22Rv1 (cell line): Measurements from ENCODE around the gene ZNF217.
A peak's percentile ranks its signal among the peaks of the same experiment; 100 is the strongest.

Experiments used
- ZFX ChIP-seq: fragments of 450-650 bp; IDR thresholded peaks from 2 replicates; pipeline ENCODE4 v1.6.1; 2017; ENCODE audit warnings: antibody characterized with exemption, borderline replicate concordance
- TF ChIP-seq, protein P1 (sequence below): fragments of 450-650 bp; IDR thresholded peaks from 2 replicates; pipeline ENCODE4 v1.5.1; 2017; ENCODE audit warnings: mild to moderate bottlenecking

DNA sequence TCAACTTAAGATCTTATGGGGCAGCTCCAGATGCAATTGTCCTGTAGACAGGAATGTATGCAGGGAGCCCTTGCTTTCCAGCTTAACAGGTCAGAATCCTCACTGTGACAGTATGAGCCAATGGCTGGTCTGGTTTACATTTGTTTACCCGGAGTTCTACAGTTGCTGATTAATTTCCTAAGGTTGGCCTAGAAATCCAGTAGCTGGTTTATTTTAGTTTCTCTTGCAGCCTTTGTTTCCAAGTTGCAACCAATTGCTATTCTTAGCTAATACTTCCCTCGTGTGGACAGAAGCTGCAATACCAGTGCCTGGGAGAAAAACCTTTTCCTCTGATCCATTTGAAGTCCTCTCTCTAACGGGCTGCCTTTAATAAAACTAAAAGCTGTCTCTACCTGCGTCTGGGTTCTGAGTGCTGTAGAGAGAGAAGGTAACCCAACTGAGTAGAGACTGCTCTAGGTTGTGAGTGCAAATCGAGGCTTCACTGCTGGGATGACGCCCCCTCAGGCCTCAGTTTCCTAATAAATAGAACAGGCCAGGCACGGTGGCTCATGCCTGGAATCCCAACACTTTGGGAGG lies 45.9 kb downstream of the ZNF217 start:
- TF ChIP-seq, protein P1, sequence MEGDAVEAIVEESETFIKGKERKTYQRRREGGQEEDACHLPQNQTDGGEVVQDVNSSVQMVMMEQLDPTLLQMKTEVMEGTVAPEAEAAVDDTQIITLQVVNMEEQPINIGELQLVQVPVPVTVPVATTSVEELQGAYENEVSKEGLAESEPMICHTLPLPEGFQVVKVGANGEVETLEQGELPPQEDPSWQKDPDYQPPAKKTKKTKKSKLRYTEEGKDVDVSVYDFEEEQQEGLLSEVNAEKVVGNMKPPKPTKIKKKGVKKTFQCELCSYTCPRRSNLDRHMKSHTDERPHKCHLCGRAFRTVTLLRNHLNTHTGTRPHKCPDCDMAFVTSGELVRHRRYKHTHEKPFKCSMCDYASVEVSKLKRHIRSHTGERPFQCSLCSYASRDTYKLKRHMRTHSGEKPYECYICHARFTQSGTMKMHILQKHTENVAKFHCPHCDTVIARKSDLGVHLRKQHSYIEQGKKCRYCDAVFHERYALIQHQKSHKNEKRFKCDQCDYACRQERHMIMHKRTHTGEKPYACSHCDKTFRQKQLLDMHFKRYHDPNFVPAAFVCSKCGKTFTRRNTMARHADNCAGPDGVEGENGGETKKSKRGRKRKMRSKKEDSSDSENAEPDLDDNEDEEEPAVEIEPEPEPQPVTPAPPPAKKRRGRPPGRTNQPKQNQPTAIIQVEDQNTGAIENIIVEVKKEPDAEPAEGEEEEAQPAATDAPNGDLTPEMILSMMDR: peak; percentile 76
- no peak for TF ChIP-seq ZFX
